Adrenal gland (tissue), 5 donors: ENCODE data around the gene KCTD5.

Source experiments
- CTCF ChIP-seq, 6 experiments: fragments of 450-650 bp in 4 of 6; fragments of 200-600 bp in 2 of 6; sonication (generic) in 1 of 6; IDR thresholded peaks; 1 replicate in 5 of 6; 2 replicates in 1 of 6; pipeline versions ENCODE4 v1.5.1 to v1.8.0; 2016 to 2021; ENCODE audit warnings: antibody characterized with exemption in 6 of 6, mild to moderate bottlenecking in 2 of 6, moderate library complexity in 1 of 6
- POLR2A ChIP-seq, 2 donors: fragments of 450-650 bp; IDR thresholded peaks; one replicate each; pipeline ENCODE4 v1.6.1; 2017; ENCODE audit warnings: antibody characterized with exemption in 2 of 2, mild to moderate bottlenecking in 2 of 2, moderate library complexity in 1 of 2
- donor health status: DM: no; HTN: no; CAD: no.

- no peak for TF ChIP-seq CTCF (IDR thresholded peaks at IDR 0.05)
- no peak for TF ChIP-seq POLR2A (IDR thresholded peaks at IDR 0.05)
These were observed 8.5 kb downstream of the KCTD5 start for GRCh38 chr16:2690852-2691251.
